ENCODE data around the gene FRMD6.

GRCh38 chr14:51727526-51727925, 75.8 kb downstream of the FRMD6 start:
- TF ChIP-seq POLR2A (IDR thresholded peaks at IDR 0.05) (no peak), CTCF (IDR thresholded peaks at IDR 0.05) (no peak), EP300 (IDR thresholded peaks at IDR 0.05) (no peak), POLR2AphosphoS5 (IDR thresholded peaks at IDR 0.05) (no peak)

Measured in suprapubic skin (tissue), 4 donors.